ENCODE results near the gene NPDC1. TPM values are rescaled to one million over a fixed set of nuclear protein-coding genes. Genes with fewer than 3 reads are reported as not detected.

Gene NPDC1
- polyA plus RNA-seq, 3 donors = 0.51 to 2.7 TPM; not detected in 1

GRCh38 chr9:136992819-136993369 lies 53.1 kb downstream of the NPDC1 start:
- H2AFZ ChIP-seq (ENCODE audit: insufficient read depth, low read depth, low read length, poor library complexity, severe bottlenecking) = peak overlapping the region; percentile 79
- Mint-ChIP-seq H3K4me3 (peak overlapping the region; percentile 81 to 89), H3K36me3 (peaks cover 10% of the 10 kb centered on the region in 2 donors), H3K27ac (peak overlapping the region in 6 of 7 donors; percentile 23 to 86 (median 69)), H3K4me1 (peaks cover 46% of the 10 kb centered on the region), H3K9me3 (peaks cover 0 to 17% (median 3%) of the 10 kb centered on the region in 7 donors), H3K27me3 (ENCODE audit: low read depth in 3 of 3) (peaks cover 27 to 55% (median 51%) of the 10 kb centered on the region in 3 donors)
- peak overlapping the region; percentile 73 for H3K9ac ChIP-seq (ENCODE audit: insufficient read depth, low read length, poor library complexity, severe bottlenecking)
- TF ChIP-seq CTCF (IDR thresholded peaks at IDR 0.05) = no peak
- H3K27ac ChIP-seq (ENCODE audit: low read depth in 1 of 2, low read length in 2 of 2) = peak overlapping the region; percentile 14 to 79
- intact Hi-C loops (cut with micrococcal nuclease) = loop anchor here (2.0 to 5.0 kb wide), 2 partner anchors 39 to 202 kb away; partner anchors contain the start of genes FUT7 (in 1 of the 2) and TMEM141 (in 1 of the 2)
- H3K36me3 ChIP-seq (replicated peaks in 1 of 2; ENCODE audit: control insufficient read depth in 1 of 2, insufficient read depth in 2 of 2, low read length in 2 of 2) = peaks cover 6 to 9% of the 10 kb centered on the region in 2 donors
- DNase-seq = no peak
- peaks cover 30% of the 10 kb centered on the region for H4K20me1 ChIP-seq (ENCODE audit: insufficient read depth, low read length)
- WGBS (ENCODE audit: insufficient coverage) = 70% methylated on average over 10 of the region's 18 CpGs
- H3K4me2 ChIP-seq (replicated peaks; ENCODE audit: extremely low read depth, low read length, poor library complexity, severe bottlenecking) = peak overlapping the region; percentile 97
- no peaks in the 10 kb centered on the region for H3K9me3 ChIP-seq (replicated peaks in 1 of 2; ENCODE audit: control insufficient read depth in 1 of 2, insufficient read depth in 1 of 2, low read length in 2 of 2)
- H3K4me3 ChIP-seq (replicated peaks in 1 of 3; ENCODE audit: low read depth in 2 of 3, low read length in 3 of 3) = peak overlapping the region; percentile 67 to 88 (median 85)
- peaks cover 47 to 64% of the 10 kb centered on the region in 2 donors for H3K4me1 ChIP-seq (ENCODE audit: control insufficient read depth in 1 of 2, insufficient read depth in 2 of 2, low read length in 2 of 2)
- peaks cover 20% of the 10 kb centered on the region for H3K79me2 ChIP-seq (ENCODE audit: insufficient read depth, low read length)
- peaks cover 0 to 44% of the 10 kb centered on the region in 2 donors for H3K27me3 ChIP-seq (ENCODE audit: control insufficient read depth in 2 of 2, insufficient read depth in 2 of 2, low read length in 2 of 2)

GRCh38 chr9:136991993-136992818 lies 53.8 kb downstream of the NPDC1 start, which contains the start of gene PAXX:
PAXX (plus strand) TSS chr9:136992422; CDS start chr9:136992444, 22 bp downstream.
- peak within 1 kb of the TSS; percentile 67 to 88 (median 85) for H3K4me3 ChIP-seq (replicated peaks in 1 of 3; ENCODE audit: low read depth in 2 of 3, low read length in 3 of 3)
- peaks cover 6 to 9% of the 10 kb centered on the region in 2 donors for H3K36me3 ChIP-seq (replicated peaks in 1 of 2; ENCODE audit: control insufficient read depth in 1 of 2, insufficient read depth in 2 of 2, low read length in 2 of 2)
- H3K27me3 ChIP-seq (ENCODE audit: control insufficient read depth in 2 of 2, insufficient read depth in 2 of 2, low read length in 2 of 2) = peaks cover 0 to 38% of the 10 kb centered on the region in 2 donors
- Mint-ChIP-seq H3K27me3 (ENCODE audit: low read depth in 3 of 3) (peaks cover 29 to 55% (median 53%) of the 10 kb centered on the region in 3 donors), H3K27ac (peak within 1 kb of the TSS; percentile 79 to 93 (median 89)), H3K36me3 (peaks cover 10% of the 10 kb centered on the region in 2 donors), H3K4me3 (peak within 1 kb of the TSS; percentile 81 to 89), H3K4me1 (peaks cover 40% of the 10 kb centered on the region), H3K9me3 (peaks cover 0 to 17% (median 0%) of the 10 kb centered on the region in 7 donors)
- WGBS (ENCODE audit: insufficient coverage) = under 1% methylated on average over 84 of the region's 92 CpGs
- no peaks in the 10 kb centered on the region for H3K9me3 ChIP-seq (replicated peaks in 1 of 2; ENCODE audit: control insufficient read depth in 1 of 2, insufficient read depth in 1 of 2, low read length in 2 of 2)
- H3K4me1 ChIP-seq (ENCODE audit: control insufficient read depth in 1 of 2, insufficient read depth in 2 of 2, low read length in 2 of 2) = peaks cover 40 to 57% of the 10 kb centered on the region in 2 donors
- peak within 1 kb of the TSS; percentile 64 to 79 for H3K27ac ChIP-seq (ENCODE audit: low read depth in 1 of 2, low read length in 2 of 2)
- peaks cover 20% of the 10 kb centered on the region for H3K79me2 ChIP-seq (ENCODE audit: insufficient read depth, low read length)
- intact Hi-C loops (cut with micrococcal nuclease) = loop anchor here (2.0 to 5.0 kb wide), 2 partner anchors 40 to 201 kb away; partner anchors contain the start of genes FUT7 (in 1 of the 2) and TMEM141 (in 1 of the 2)
- H3K4me2 ChIP-seq (replicated peaks; ENCODE audit: extremely low read depth, low read length, poor library complexity, severe bottlenecking) = peak within 1 kb of the TSS; percentile 97
- H3K9ac ChIP-seq (ENCODE audit: insufficient read depth, low read length, poor library complexity, severe bottlenecking) = peak within 1 kb of the TSS; percentile 73
- peaks cover 30% of the 10 kb centered on the region for H4K20me1 ChIP-seq (ENCODE audit: insufficient read depth, low read length)
- DNase-seq = peak; percentile 84 to 88 (median 84)
- no peak for TF ChIP-seq CTCF (IDR thresholded peaks at IDR 0.05)
- H2AFZ ChIP-seq (ENCODE audit: insufficient read depth, low read depth, low read length, poor library complexity, severe bottlenecking) = peak within 1 kb of the TSS; percentile 79

Measured in CD14-positive monocyte (primary cell).